HG03520 (cell line): ENCODE results near the gene NT5C1A.

ENCODE experiments used
- ATAC-seq: cut with Tn5 transposase; IDR thresholded peaks from one replicate; pipeline ENCODE4 v1.9.1; 2021; ENCODE audit warnings: mild to moderate bottlenecking, moderate library complexity; ENCODE audit not compliant: unreplicated experiment

The NT5C1A gene

GRCh38 chr1:39639305-39640130 lies 32.4 kb downstream of the NT5C1A start, which contains the start of gene HEYL:
Gene HEYL (minus strand): TSS chr1:39639643. CDS start chr1:39639625, 18 bp downstream.
- no peak for ATAC-seq

- ATAC-seq = no peak
Observed at GRCh38 chr1:39638965-39639304, 33.0 kb downstream of the NT5C1A start.

GRCh38 chr1:39637361-39637760 lies 34.5 kb downstream of the NT5C1A start:
- ATAC-seq = no peak

- no peak for ATAC-seq
Observed at GRCh38 chr1:39635871-39636210, 36.1 kb downstream of the NT5C1A start.

- no peak for ATAC-seq
Observed at GRCh38 chr1:39635205-39635870, 36.6 kb downstream of the NT5C1A start.

- ATAC-seq = no peak
Observed at GRCh38 chr1:39633422-39633821, 38.5 kb downstream of the NT5C1A start.

GRCh38 chr1:39632682-39633417 lies 39.1 kb downstream of the NT5C1A start:
- ATAC-seq = no peak

GRCh38 chr1:39632323-39632681 lies 39.6 kb downstream of the NT5C1A start:
- ATAC-seq = no peak

- no peak for ATAC-seq
Observed at GRCh38 chr1:39631361-39632322, 40.3 kb downstream of the NT5C1A start.

GRCh38 chr1:39628807-39629350 lies 43.0 kb downstream of the NT5C1A start:
- no peak for ATAC-seq

- no peak for ATAC-seq
Observed at GRCh38 chr1:39626646-39627045, 45.3 kb downstream of the NT5C1A start.

- no peak for ATAC-seq
Observed at GRCh38 chr1:39625462-39626273, 46.2 kb downstream of the NT5C1A start.

- ATAC-seq = no peak
Observed at GRCh38 chr1:39625009-39625408, 46.9 kb downstream of the NT5C1A start.

GRCh38 chr1:39623053-39623452 lies 48.9 kb downstream of the NT5C1A start:
- no peak for ATAC-seq

- ATAC-seq = no peak
Observed at GRCh38 chr1:39622427-39622826, 49.5 kb downstream of the NT5C1A start.

GRCh38 chr1:39620659-39621165 lies 51.2 kb downstream of the NT5C1A start:
- ATAC-seq = no peak

GRCh38 chr1:39617488-39618049 lies 54.3 kb downstream of the NT5C1A start:
- no peak for ATAC-seq

GRCh38 chr1:39615086-39615673 lies 56.7 kb downstream of the NT5C1A start:
- ATAC-seq = no peak

- no peak for ATAC-seq
Observed at GRCh38 chr1:39614488-39614887, 57.4 kb downstream of the NT5C1A start.
